ENCODE results near the gene RBM18.

The RBM18 gene

GRCh38 chr9:122261469-122261881 is 3.2 kb downstream of the RBM18 start:
- no peak for TF ChIP-seq CTCF (IDR thresholded peaks at IDR 0.05; ENCODE audit: low read length, missing control alignments)
- H3K4me3 ChIP-seq (replicated peaks; ENCODE audit: low read depth, low read length) = no peak overlapping the region
- DNase-seq (ENCODE audit: low read depth) = peak; percentile 74

GRCh38 chr9:122258886-122259415 is 5.7 kb downstream of the RBM18 start:
- no peak for DNase-seq (ENCODE audit: low read depth)
- no peak overlapping the region for H3K4me3 ChIP-seq (replicated peaks; ENCODE audit: low read depth, low read length)

GRCh38 chr9:122256206-122256605 is 8.4 kb downstream of the RBM18 start:
- no peak for TF ChIP-seq CTCF (IDR thresholded peaks at IDR 0.05; ENCODE audit: low read length, missing control alignments)
- no peak for DNase-seq (ENCODE audit: low read depth)
- H3K4me3 ChIP-seq (replicated peaks; ENCODE audit: low read depth, low read length) = no peak overlapping the region

More at GRCh38 chr9:122258886-122259415, 5.7 kb downstream of the RBM18 start:
- no peak for TF ChIP-seq CTCF (IDR thresholded peaks at IDR 0.05; ENCODE audit: low read length, missing control alignments)

- TF ChIP-seq CTCF (IDR thresholded peaks at IDR 0.05; ENCODE audit: low read length, missing control alignments) = no peak
- H3K4me3 ChIP-seq (replicated peaks; ENCODE audit: low read depth, low read length) = no peak overlapping the region
- DNase-seq (ENCODE audit: low read depth) = no peak
Measured at GRCh38 chr9:122254761-122255160, 9.9 kb downstream of the RBM18 start.

GRCh38 chr9:122252796-122253195 is 11.8 kb downstream of the RBM18 start:
- peak; percentile 33 for DNase-seq (ENCODE audit: low read depth)
- no peak for TF ChIP-seq CTCF (IDR thresholded peaks at IDR 0.05; ENCODE audit: low read length, missing control alignments)

GRCh38 chr9:122251351-122251750 is 13.3 kb downstream of the RBM18 start:
- no peak for TF ChIP-seq CTCF (IDR thresholded peaks at IDR 0.05; ENCODE audit: low read length, missing control alignments)
- H3K4me3 ChIP-seq (replicated peaks; ENCODE audit: low read depth, low read length) = no peak overlapping the region
- no peak for DNase-seq (ENCODE audit: low read depth)

More at GRCh38 chr9:122252796-122253195, 11.8 kb downstream of the RBM18 start:
- H3K4me3 ChIP-seq (replicated peaks; ENCODE audit: low read depth, low read length) = no peak overlapping the region

- H3K4me3 ChIP-seq (replicated peaks; ENCODE audit: low read depth, low read length) = no peak overlapping the region
Measured at GRCh38 chr9:122248448-122248865, 16.2 kb downstream of the RBM18 start.

More at GRCh38 chr9:122248448-122248865, 16.2 kb downstream of the RBM18 start:
- DNase-seq (ENCODE audit: low read depth) = no peak
- no peak for TF ChIP-seq CTCF (IDR thresholded peaks at IDR 0.05; ENCODE audit: low read length, missing control alignments)
